ENCODE results near the gene BFAR. TPM values are rescaled to one million over a fixed set of nuclear protein-coding genes. Genes with fewer than 3 reads are reported as not detected.

The BFAR gene
- total and polyA plus RNA-seq, 10 of the 15 experiments (the other 5 are each of a cell fraction or from before 2014, with no cell fraction given) = 34.6 to 62.0 (median 43.4) TPM

- H4K20me1 ChIP-seq (ENCODE audit: control insufficient read depth, insufficient read depth) = peaks cover 4% of the 10 kb centered on the region; the same call in 1 of the 2 replicates
- BruUV-seq (replicated peaks) = no TSS peak
- H3K4me3 ChIP-seq = no peak overlapping the region
- TF ChIP-seq SPI1 (IDR thresholded peaks at IDR 0.05; ENCODE audit: borderline replicate concordance, insufficient read depth, low read depth, low read length) (no peak), TCF12 (IDR thresholded peaks at IDR 0.05; ENCODE audit: low read depth, low read length) (no peak), MEF2A (IDR thresholded peaks at IDR 0.05; ENCODE audit: insufficient read depth, low read depth, low read length) (no peak), SMAD5 (IDR thresholded peaks at IDR 0.05; ENCODE audit: low read depth) (no peak), CBX3 (IDR thresholded peaks at IDR 0.05; ENCODE audit: borderline replicate concordance, low read depth) (no peak), E2F4 (IDR thresholded peaks at IDR 0.05; ENCODE audit: low read depth, low read length) (no peak)
- POLR2A ChIA-PET = no interaction called here
- H3K27ac ChIP-seq (ENCODE audit: control insufficient read depth, insufficient read depth) = no peak overlapping the region
- H3K27me3 ChIP-seq (replicated peaks in 1 of 2; ENCODE audit: control insufficient read depth in 2 of 2, insufficient read depth in 2 of 2, low read length in 1 of 2) = no peaks in the 10 kb centered on the region
- H3K9me3 ChIP-seq (replicated peaks; ENCODE audit: control insufficient read depth, insufficient read depth, low read length) = no peaks in the 10 kb centered on the region
- no peak for FAIRE-seq
- CTCF ChIA-PET = no interaction called here
- ATAC-seq = no peak
- peaks cover 12 to 36% of the 10 kb centered on the region in 2 experiments; a peak in 3 of 4 replicates for H3K36me3 ChIP-seq (ENCODE audit: control insufficient read depth in 2 of 2, insufficient read depth in 2 of 2, low read length in 1 of 2)
- no peak overlapping the region for H3K4me2 ChIP-seq (ENCODE audit: control insufficient read depth, insufficient read depth)
- no peak overlapping the region for H2AFZ ChIP-seq (ENCODE audit: control insufficient read depth, low read depth, low read length)
- no peak overlapping the region for H3K9ac ChIP-seq (ENCODE audit: control insufficient read depth, insufficient read depth, low read length)
- H3K79me2 ChIP-seq (ENCODE audit: control insufficient read depth, insufficient read depth, low read length) = no peaks in the 10 kb centered on the region; the same call in 1 of the 2 replicates
- in situ Hi-C loops (cut with MboI) (loop anchor here (25.0 kb wide), 2 partner anchors 437 to 987 kb away; partner anchors contain the start of genes MARF1 and RRN3), intact Hi-C loops (cut with micrococcal nuclease; ENCODE audit: unreplicated experiment) (no loop called here)
- 97% methylated on average over 10 of the region's 10 CpGs for WGBS (ENCODE audit: insufficient coverage, insufficient replicate concordance, low lambda C conversion rate, missing lambda C conversion rate)
- H3K4me1 ChIP-seq (ENCODE audit: control insufficient read depth, insufficient read depth, low read length) = no peaks in the 10 kb centered on the region
- no peak for DNase-seq (ENCODE audit: low read depth, low spot score)
- SMC1A ChIA-PET (ENCODE audit: uncharacterized antibody, unreplicated experiment) = interaction anchor here (1.8 kb wide), 1 partner anchor 8 kb away, joined by 3 read pairs; no protein-coding TSS in a partner anchor
- RAD21 ChIA-PET (ENCODE audit: unreplicated experiment) = no interaction called here
Measured at GRCh38 chr16:14649816-14650215, 17.1 kb downstream of the BFAR start.

- in situ Hi-C loops (cut with MboI) (no loop called here), intact Hi-C loops (cut with micrococcal nuclease; ENCODE audit: unreplicated experiment) (no loop called here)
- Histone ChIP-seq H3K27me3 (replicated peaks in 1 of 2; ENCODE audit: control insufficient read depth in 2 of 2, insufficient read depth in 2 of 2, low read length in 1 of 2) (no peaks in the 10 kb centered on the region), H2AFZ (ENCODE audit: control insufficient read depth, low read depth, low read length) (no peak overlapping the region), H3K9ac (ENCODE audit: control insufficient read depth, insufficient read depth, low read length) (no peak overlapping the region), H4K20me1 (ENCODE audit: control insufficient read depth, insufficient read depth) (peaks cover 4% of the 10 kb centered on the region; the same call in 1 of the 2 replicates), H3K36me3 (ENCODE audit: control insufficient read depth in 2 of 2, insufficient read depth in 2 of 2, low read length in 1 of 2) (peaks cover 11 to 30% of the 10 kb centered on the region in 2 experiments; a peak in 3 of 4 replicates), H3K79me2 (ENCODE audit: control insufficient read depth, insufficient read depth, low read length) (no peaks in the 10 kb centered on the region; the same call in 1 of the 2 replicates), H3K27ac (ENCODE audit: control insufficient read depth, insufficient read depth) (no peak overlapping the region), H3K4me3 (no peak overlapping the region), H3K4me1 (ENCODE audit: control insufficient read depth, insufficient read depth, low read length) (no peaks in the 10 kb centered on the region), H3K4me2 (ENCODE audit: control insufficient read depth, insufficient read depth) (no peak overlapping the region), H3K9me3 (replicated peaks; ENCODE audit: control insufficient read depth, insufficient read depth, low read length) (no peaks in the 10 kb centered on the region)
- 83% methylated on average over 6 of the region's 6 CpGs for WGBS (ENCODE audit: insufficient coverage, insufficient replicate concordance, low lambda C conversion rate, missing lambda C conversion rate)
- DNase-seq (ENCODE audit: low read depth, low spot score) = no peak
- BruUV-seq (replicated peaks) = no TSS peak
- ChIA-PET CTCF (no interaction called here), POLR2A (interaction anchor here (1.2 kb wide), 1 partner anchor 16 kb away, joined by 3 read pairs; no protein-coding TSS in a partner anchor), RAD21 (ENCODE audit: unreplicated experiment) (no interaction called here), SMC1A (ENCODE audit: uncharacterized antibody, unreplicated experiment) (no interaction called here)
- no peak for FAIRE-seq
- ATAC-seq = no peak
- TF ChIP-seq SMC3 (IDR thresholded peaks at IDR 0.05; ENCODE audit: borderline replicate concordance, low read length) (no peak), STAT1 (conservative IDR thresholded peaks at IDR 0.05) (no peak), SMAD1 (IDR thresholded peaks at IDR 0.05; ENCODE audit: low read depth, partially characterized antibody) (no peak), EZH2 (IDR thresholded peaks at IDR 0.05; ENCODE audit: borderline replicate concordance, control insufficient read depth, low read depth, low read length) (no peak), GABPA (IDR thresholded peaks at IDR 0.05; ENCODE audit: low read depth) (no peak), GATAD2B (conservative IDR thresholded peaks at IDR 0.05; ENCODE audit: low read depth) (no peak), EP300 (IDR thresholded peaks at IDR 0.05; ENCODE audit: borderline replicate concordance in 1 of 2, control insufficient read depth in 1 of 2, low read depth in 2 of 2, low read length in 2 of 2) (no peak), POLR2AphosphoS5 (IDR thresholded peaks at IDR 0.05; ENCODE audit: low read length) (no peak), ATF2 (IDR thresholded peaks at IDR 0.05; ENCODE audit: low read length) (no peak), ASH2L (IDR thresholded peaks at IDR 0.05; ENCODE audit: borderline replicate concordance, low read depth) (no peak), SIX5 (IDR thresholded peaks at IDR 0.05; ENCODE audit: low read depth, low read length, severe bottlenecking) (no peak)
Measured at GRCh38 chr16:14650629-14651028, 17.9 kb downstream of the BFAR start.

Measured in GM12878 (cell line).